HepG2 (cell line): ENCODE results near the gene RNF25. TPM values are rescaled to one million over a fixed set of nuclear protein-coding genes. Genes with fewer than 3 reads are reported as not detected.
A peak's percentile ranks its signal among the peaks of the same experiment; 100 is the strongest.

Experiments used
- ATAC-seq: fragments of 200-7000 bp; cut with Tn5 transposase; 3 replicates; pipeline ENCODE4 v1.9.1; 2020; ENCODE audit warnings: mild to moderate bottlenecking, moderate library complexity
- BruUV-seq: library from RNA; stranded (reverse); fragments of 400-500 nt; replicated peaks from 2 replicates; lab custom pipeline; 2021; lab: Mats Ljungman, UMichigan
- CTCF ChIA-PET: fragments of 300-600 bp; formaldehyde crosslinking; extraction: SDS; loops from one replicate; lab custom pipeline; 2021; ENCODE audit warnings: low total read pairs, inconsistent platforms, low intra/inter-chr PET ratio; lab: Yijun Ruan, JAX
- POLR2A ChIA-PET: fragments of 350-600 bp; sonication (Branson Sonifier 250); formaldehyde crosslinking; loops from one replicate; lab custom pipeline; 2020; ENCODE audit warnings: antibody characterized with exemption, inconsistent platforms; lab: Yijun Ruan, JAX
- DNase-seq: peaks from one replicate; pipeline ENCODE4 v3.0.0-alpha.2; 2015; ENCODE audit warnings: low spot score
- FAIRE-seq: peaks from 3 replicates; lab custom pipeline; 2011; peaks lifted over from hg19 to GRCh38; lab: Jason Lieb, UNC
- H2AFZ ChIP-seq: one replicate; pipeline ENCODE4 v1.6.1; 2011; ENCODE audit warnings: low read length, inconsistent platforms
- H3K27ac ChIP-seq: fragments of 300-600 bp; 3 replicates; pipeline ENCODE4 v1.8.0; 2011; ENCODE audit warnings: mixed run types, mild to moderate bottlenecking, mixed read lengths, low read length, inconsistent platforms; ENCODE audit not compliant: insufficient read depth; ENCODE audit errors: extremely low read length
- H3K27me3 ChIP-seq, 2 experiments: fragments of 200-600 bp in 1 of 2; 2 replicates in 1 of 2; 3 replicates in 1 of 2; pipeline versions ENCODE4 v1.6.0 to v1.8.0; 2011; ENCODE audit warnings: low read length in 2 of 2, mild to moderate bottlenecking in 2 of 2, moderate library complexity in 2 of 2, inconsistent platforms in 1 of 2; ENCODE audit not compliant: insufficient read depth in 2 of 2, control insufficient read depth in 1 of 2
- H3K36me3 ChIP-seq, 2 experiments: fragments of 200-600 bp in 1 of 2; replicated peaks in 1 of 2; 2 replicates in 1 of 2; 3 replicates in 1 of 2; pipeline versions ENCODE4 v1.5.1 to v1.8.0; 2011; ENCODE audit warnings: low read length in 2 of 2, inconsistent platforms in 1 of 2; ENCODE audit not compliant: insufficient read depth in 2 of 2, control insufficient read depth in 1 of 2
- H3K4me1 ChIP-seq: 2 replicates; pipeline ENCODE4 v1.5.1; 2012; ENCODE audit warnings: low read length, inconsistent platforms; ENCODE audit not compliant: insufficient read depth
- H3K4me2 ChIP-seq: 2 replicates; pipeline ENCODE4 v1.6.0; 2011; ENCODE audit warnings: low read depth, low read length, inconsistent platforms
- H3K4me3 ChIP-seq, 3 experiments: fragments of 200-600 bp in 1 of 3; sonication (generic), shearing (Covaris generic) in 1 of 3; replicated peaks in 1 of 3; 2 replicates each; pipeline ENCODE4 v1.5.1; 2011 to 2016; ENCODE audit warnings: low read length in 3 of 3, inconsistent platforms in 2 of 3, low read depth in 2 of 3, mild to moderate bottlenecking in 2 of 3, control low read depth in 1 of 3, mixed read lengths in 1 of 3; ENCODE audit not compliant: insufficient read depth in 1 of 3
- H3K79me2 ChIP-seq: one replicate; pipeline ENCODE4 v1.6.1; 2011; ENCODE audit warnings: low read length, inconsistent platforms; ENCODE audit not compliant: insufficient read depth
- H3K9ac ChIP-seq: 2 replicates; pipeline ENCODE4 v1.6.0; 2011; ENCODE audit warnings: mild to moderate bottlenecking, low read depth, low read length, inconsistent platforms; ENCODE audit not compliant: insufficient read depth
- H3K9me3 ChIP-seq: 2 replicates; pipeline ENCODE4 v1.5.1; 2012; ENCODE audit warnings: mild to moderate bottlenecking, low read length
- H4K20me1 ChIP-seq: 2 replicates; pipeline ENCODE4 v1.6.0; 2011; ENCODE audit warnings: inconsistent platforms, mild to moderate bottlenecking, low read length, moderate library complexity; ENCODE audit not compliant: insufficient read depth
- ASH2L ChIP-seq: fragments of 300-600, 200-600 bp; sonication (generic); IDR thresholded peaks from 2 replicates; pipeline ENCODE4 v1.7.0; 2017; ENCODE audit warnings: low read depth, mild to moderate bottlenecking, moderate library complexity, mixed read lengths, low read length; ENCODE audit not compliant: insufficient read length
- FOXA3 ChIP-seq: IDR thresholded peaks from 2 replicates; pipeline ENCODE4 v1.6.1; 2016; ENCODE audit warnings: missing genetic modification reagents, missing compliant biosample characterization
- HNF4G ChIP-seq, 2 experiments: sonication (generic) in 1 of 2; formaldehyde crosslinking in 1 of 2; IDR thresholded peaks; 2 replicates each; pipeline versions ENCODE4 v1.4.0 to v1.6.1; 2011 to 2020; ENCODE audit warnings: borderline replicate concordance in 2 of 2, low read depth in 2 of 2, mild to moderate bottlenecking in 2 of 2, low read length in 1 of 2, missing genetic modification reagents in 1 of 2, moderate library complexity in 1 of 2
- MXI1 ChIP-seq: IDR thresholded peaks from 3 replicates; pipeline ENCODE4 v1.6.1; 2012; ENCODE audit warnings: low read depth, low read length, inconsistent platforms, borderline replicate concordance
- NR2C2 ChIP-seq: sonication (generic); formaldehyde crosslinking; IDR thresholded peaks from 2 replicates; pipeline ENCODE4 v1.4.0; 2020; ENCODE audit warnings: missing genetic modification reagents, mild to moderate bottlenecking, moderate library complexity, borderline replicate concordance
- NR2F6 ChIP-seq, 2 experiments: IDR thresholded peaks; 2 replicates each; pipeline ENCODE4 v1.6.1; 2016; ENCODE audit warnings: antibody characterized with exemption in 1 of 2, mild to moderate bottlenecking in 1 of 2
- PATZ1 ChIP-seq: sonication (generic); formaldehyde crosslinking; IDR thresholded peaks from 2 replicates; pipeline ENCODE4 v1.4.0; 2020; ENCODE audit warnings: missing genetic modification reagents
- PBX3 ChIP-seq: sonication (generic); formaldehyde crosslinking; IDR thresholded peaks from 2 replicates; pipeline ENCODE4 v1.8.1; 2023; ENCODE audit warnings: missing genetic modification reagents, inconsistent platforms, borderline replicate concordance
- ZEB1 ChIP-seq: IDR thresholded peaks from 2 replicates; pipeline ENCODE4 v1.6.1; 2012; ENCODE audit warnings: mild to moderate bottlenecking, low read depth, inconsistent platforms; ENCODE audit not compliant: insufficient replicate concordance
- ZNF10 ChIP-seq: sonication (generic); formaldehyde crosslinking; IDR thresholded peaks from 2 replicates; pipeline ENCODE4 v1.4.0; 2020; ENCODE audit warnings: mild to moderate bottlenecking, low read depth, missing genetic modification reagents, borderline replicate concordance
- ZNF207 ChIP-seq: fragments of 450-650 bp; IDR thresholded peaks from 2 replicates; pipeline ENCODE4 v1.6.1; 2016; ENCODE audit warnings: antibody characterized with exemption, borderline replicate concordance
- ZNF720 ChIP-seq: sonication (generic); formaldehyde crosslinking; IDR thresholded peaks from 2 replicates; pipeline ENCODE4 v1.4.0; 2020; ENCODE audit warnings: missing genetic modification reagents
- WGBS: methylation state at CpG from one replicate; pipeline ENCODE4 v1.1.6; 2017; ENCODE audit warnings: low lambda C conversion rate; 5-methylcytosine and 5-hydroxymethylcytosine counted together
- in situ Hi-C: cut with HindIII; loops from 2 replicates; pipeline ENCODE4 v1.10.0; 2017; ENCODE audit warnings: low pct_unique_long_range_greater_than_20kb; ENCODE audit not compliant: extremely low pct_ligation_motif_present
- intact Hi-C: fragments of 100-400 bp; cut with micrococcal nuclease; formaldehyde crosslinking; loops from one replicate; pipeline ENCODE4 v1.10.0; 2022; ENCODE audit not compliant: unreplicated experiment
- polyA plus RNA-seq, 8 experiments: library from polyadenylated mRNA; depleted of rRNA in 3 of 8; stranded (reverse) in 7 of 8; unstranded in 1 of 8; fragments of >200 nt; fragmentation: Illumina TruSeq in 4 of 8; extraction: Trizol in 4 of 8; gene quantifications; 2 replicates each; pipeline versions ENCODE4 v1.2.1 to v1.2.3, GENCODE V29; 2011 to 2016; ENCODE audit warnings: low read depth in 4 of 8, missing spikeins in 1 of 8, mixed read lengths in 1 of 8; ENCODE audit not compliant: insufficient read depth in 1 of 8
- total RNA-seq, 5 experiments: library from RNA; depleted of rRNA; stranded (reverse); fragments of >200 nt; fragmentation: Illumina TruSeq; extraction: Trizol; gene quantifications; 2 replicates each; pipeline ENCODE4 v1.2.3, GENCODE V29; 2016; ENCODE audit warnings: low read depth in 1 of 5

The RNF25 gene
- total and polyA plus RNA-seq, 2 of the 13 experiments (the other 11 are each of a cell fraction or from before 2014, with no cell fraction given), result 37.0 to 87.6 TPM

- Histone ChIP-seq H3K4me2 (no peak overlapping the region), H3K27ac (no peak overlapping the region), H3K4me1 (peaks cover 9% of the 10 kb centered on the region), H3K4me3 (no peak overlapping the region), H3K9ac (no peak overlapping the region), H3K36me3 (peaks cover 2 to 15% of the 10 kb centered on the region in 2 experiments; a peak in 3 of 5 replicates), H2AFZ (no peak overlapping the region), H3K27me3 (no peaks in the 10 kb centered on the region), H3K9me3 (no peaks in the 10 kb centered on the region), H3K79me2 (no peaks in the 10 kb centered on the region), H4K20me1 (no peaks in the 10 kb centered on the region)
- ATAC-seq, result peak; percentile 30; the same call in 1 of the 3 replicates
- TF ChIP-seq ZNF10 (CRISPR knock-in tag), result no peak
- FAIRE-seq, result no peak
- CTCF ChIA-PET, result no interaction called here
- POLR2A ChIA-PET, result interaction anchor here (1.6 kb wide), 1 partner anchor 12 kb away, joined by 5 read pairs; the partner anchor contains the start of gene TTLL4
- in situ Hi-C loops, result no loop called here
- no peak for DNase-seq
- intact Hi-C loops, result no loop called here
- over 99% methylated on average over 7 of the region's 8 CpGs for WGBS
- no TSS peak for BruUV-seq
Observed at GRCh38 chr2:218698885-218699284, 27.1 kb upstream of the RNF25 start.

GRCh38 chr2:218694405-218695145, 22.8 kb upstream of the RNF25 start:
- H3K4me3 ChIP-seq, result no peak overlapping the region
- WGBS, result 96% methylated on average over 3 of the region's 3 CpGs
- FAIRE-seq (peak; percentile 67), DNase-seq (no peak), ATAC-seq (peak; percentile 69)
- H3K4me2 ChIP-seq, result no peak overlapping the region
- no peaks in the 10 kb centered on the region for H3K79me2 ChIP-seq
- in situ Hi-C loops (no loop called here), intact Hi-C loops (no loop called here)
- no peaks in the 10 kb centered on the region for H4K20me1 ChIP-seq
- peaks cover 9% of the 10 kb centered on the region for H3K4me1 ChIP-seq
- H2AFZ ChIP-seq, result no peak overlapping the region
- ChIA-PET CTCF (no interaction called here), POLR2A (interaction anchor here (1.4 kb wide), 1 partner anchor 16 kb away, joined by 3 read pairs; the partner anchor contains the start of gene TTLL4)
- H3K27ac ChIP-seq, result no peak overlapping the region
- peaks cover 18 to 56% of the 10 kb centered on the region in 2 experiments for H3K36me3 ChIP-seq
- H3K9me3 ChIP-seq, result no peaks in the 10 kb centered on the region
- no peak overlapping the region for H3K9ac ChIP-seq
- no TSS peak for BruUV-seq
- no peaks in the 10 kb centered on the region for H3K27me3 ChIP-seq
- TF ChIP-seq HNF4G (IDR thresholded peaks at IDR 0.05; ENCODE audit: borderline replicate concordance, low read depth, low read length) (peak; percentile 45; the same call in 1 of the 2 replicates), HNF4G (CRISPR knock-in tag; IDR thresholded peaks at IDR 0.05; ENCODE audit: borderline replicate concordance, low read depth) (no peak), ASH2L (no peak), PBX3 (CRISPR knock-in tag) (no peak), ZNF720 (CRISPR knock-in tag) (no peak), MXI1 (no peak), PATZ1 (CRISPR knock-in tag) (peak; percentile 53; the same call in 1 of the 2 replicates), NR2F6 (IDR thresholded peaks at IDR 0.05) (peak; percentile 84), NR2F6 (CRISPR knock-in tag; IDR thresholded peaks at IDR 0.05) (peak; percentile 67; the same call in 1 of the 2 replicates), ZEB1 (no peak), FOXA3 (CRISPR knock-in tag) (no peak), ZNF207 (no peak), NR2C2 (CRISPR knock-in tag) (peak; percentile 70)
